CMK (cell line): ENCODE results near the gene TMEM145.
"Not testable (repeated sequence)": the region's sequence is repeated elsewhere in the genome, so short reads cannot be mapped to it uniquely, and the experiment has no call there.

Source experiments
- DNase-seq: peaks from one replicate; pipeline ENCODE4 v3.0.0-alpha.2; 2010; ENCODE audit warnings: low read depth

The TMEM145 gene

DNA sequence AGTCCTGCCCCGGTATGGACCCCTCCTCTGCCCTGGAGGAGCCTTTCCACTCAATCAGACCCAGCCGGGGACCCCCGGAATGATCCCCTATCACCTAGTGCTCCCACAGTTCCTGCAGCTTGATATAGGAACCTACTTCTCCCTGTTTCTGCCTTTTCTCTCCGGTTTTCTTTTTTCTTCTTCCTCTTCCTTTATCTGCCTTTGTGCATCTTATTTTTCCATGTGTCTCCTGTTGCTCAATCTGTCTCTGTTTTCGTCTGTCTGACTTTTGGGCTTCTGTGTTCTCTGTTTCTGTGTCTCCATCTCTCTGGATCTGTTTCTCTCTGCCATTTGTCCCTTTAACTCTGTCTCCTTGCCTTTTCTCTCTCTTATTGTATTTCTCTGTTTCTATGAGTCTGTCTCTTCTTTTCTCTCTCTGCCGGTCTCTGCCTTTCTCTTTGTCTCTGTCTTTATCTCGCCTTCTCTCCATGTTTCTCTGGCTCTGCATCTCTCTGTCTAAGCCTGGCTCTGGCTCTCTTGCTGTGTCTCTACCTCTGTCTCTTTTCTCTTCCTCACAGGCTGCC, 22.3 kb downstream of the TMEM145 start:
- no peak for DNase-seq

DNA sequence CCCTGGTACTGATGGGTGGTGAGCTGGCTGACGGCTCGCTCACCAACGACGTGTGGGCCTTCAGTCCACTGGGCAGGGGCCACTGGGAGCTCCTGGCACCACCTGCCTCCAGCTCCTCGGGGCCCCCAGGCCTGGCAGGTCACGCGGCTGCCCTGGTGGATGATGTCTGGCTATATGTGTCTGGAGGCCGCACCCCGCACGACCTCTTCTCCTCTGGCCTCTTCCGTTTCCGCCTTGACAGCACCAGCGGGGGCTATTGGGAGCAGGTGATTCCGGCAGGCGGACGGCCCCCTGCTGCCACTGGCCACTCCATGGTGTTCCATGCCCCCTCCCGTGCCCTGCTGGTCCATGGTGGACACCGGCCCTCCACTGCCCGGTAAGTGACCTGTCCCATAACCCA, 22.9 kb downstream of the TMEM145 start:
- no peak for DNase-seq

DNA sequence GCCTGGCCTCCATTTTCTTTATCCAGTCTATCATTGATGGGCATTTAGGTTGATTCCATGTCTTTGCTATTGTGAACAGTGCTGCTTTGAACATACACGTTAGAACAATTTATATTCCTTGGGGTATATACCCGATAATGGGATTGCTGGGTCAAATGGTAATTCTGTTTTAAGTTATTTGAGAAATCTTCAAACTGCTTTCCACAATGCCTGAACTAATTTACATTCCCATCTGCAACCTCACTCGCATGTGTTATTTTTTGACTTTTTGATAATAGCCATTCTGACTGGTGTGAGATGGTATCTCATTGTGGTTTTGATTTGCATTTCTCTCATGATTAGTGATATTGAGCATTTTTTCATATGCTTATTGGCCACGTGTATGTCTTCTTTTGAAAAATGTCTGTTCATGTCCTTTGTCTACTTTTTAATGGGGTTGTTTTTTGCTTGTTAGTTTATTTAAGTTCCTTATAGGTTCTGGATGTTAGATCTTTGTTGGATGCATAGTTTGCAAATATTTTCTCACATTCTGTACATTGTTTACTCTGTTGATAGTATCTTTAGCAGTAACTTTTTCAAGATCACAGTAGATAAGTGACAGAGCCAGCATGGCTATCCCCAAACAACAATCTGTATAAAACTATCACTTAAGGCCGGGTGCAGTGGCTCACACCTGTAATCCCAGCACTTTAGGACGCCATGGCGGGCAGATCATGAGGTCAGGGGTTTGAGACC, 26.2 kb downstream of the TMEM145 start:
- DNase-seq = not testable (repeated sequence)

DNA sequence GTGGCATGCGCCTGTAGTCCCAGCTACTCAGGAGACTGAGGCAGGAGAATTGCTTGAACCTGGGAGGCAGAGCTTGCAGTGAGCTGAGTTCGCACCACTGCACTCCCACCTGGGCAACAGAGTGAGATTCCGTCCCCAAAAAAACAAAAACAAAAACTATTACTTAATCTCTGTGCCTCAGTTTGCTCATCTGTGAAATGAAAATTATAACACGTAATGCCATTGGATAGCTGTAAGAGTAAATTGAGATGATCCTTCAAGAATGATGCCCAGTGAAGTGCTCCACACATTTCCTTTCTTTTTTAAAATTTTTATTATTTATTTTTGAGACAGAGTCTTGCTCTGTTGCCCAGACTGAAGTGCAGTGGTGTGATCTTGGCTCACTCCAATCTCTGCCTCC, 26.8 kb downstream of the TMEM145 start:
- not testable (repeated sequence) for DNase-seq

DNA sequence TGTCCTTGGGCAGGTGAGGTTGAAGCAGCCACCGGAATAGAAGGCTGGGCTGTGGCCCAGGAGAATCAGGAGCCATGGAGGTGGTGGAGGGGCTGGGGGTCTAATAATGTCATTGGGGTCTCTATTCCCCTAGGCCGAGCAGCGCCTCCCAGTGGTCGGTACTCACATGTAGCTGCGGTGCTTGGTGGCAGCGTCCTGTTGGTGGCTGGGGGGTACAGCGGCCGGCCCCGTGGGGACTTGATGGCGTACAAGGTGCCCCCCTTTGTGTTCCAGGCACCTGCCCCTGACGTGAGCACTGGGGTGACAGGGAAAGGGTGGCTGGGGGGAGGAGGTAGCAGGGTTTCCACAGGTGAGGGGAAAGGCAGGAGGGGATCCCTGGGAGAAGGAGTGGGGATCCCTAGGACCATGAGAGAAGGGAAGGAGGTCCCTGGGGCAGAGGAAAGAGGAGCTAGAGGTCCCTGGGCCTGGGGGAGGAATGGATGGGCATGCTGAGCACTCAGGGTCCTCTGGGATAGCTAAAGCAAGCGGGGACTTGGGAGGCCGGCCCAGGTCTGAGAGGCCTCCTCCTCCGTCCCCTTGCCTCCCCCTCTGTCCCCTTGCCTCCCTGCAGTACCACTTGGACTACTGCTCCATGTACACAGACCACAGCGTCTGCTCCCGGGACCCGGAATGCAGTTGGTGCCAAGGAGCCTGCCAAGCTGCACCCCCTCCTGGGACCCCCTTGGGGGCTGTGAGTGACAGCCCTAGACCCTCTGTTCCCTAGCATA, 30.4 kb downstream of the TMEM145 start:
- DNase-seq = no peak

DNA sequence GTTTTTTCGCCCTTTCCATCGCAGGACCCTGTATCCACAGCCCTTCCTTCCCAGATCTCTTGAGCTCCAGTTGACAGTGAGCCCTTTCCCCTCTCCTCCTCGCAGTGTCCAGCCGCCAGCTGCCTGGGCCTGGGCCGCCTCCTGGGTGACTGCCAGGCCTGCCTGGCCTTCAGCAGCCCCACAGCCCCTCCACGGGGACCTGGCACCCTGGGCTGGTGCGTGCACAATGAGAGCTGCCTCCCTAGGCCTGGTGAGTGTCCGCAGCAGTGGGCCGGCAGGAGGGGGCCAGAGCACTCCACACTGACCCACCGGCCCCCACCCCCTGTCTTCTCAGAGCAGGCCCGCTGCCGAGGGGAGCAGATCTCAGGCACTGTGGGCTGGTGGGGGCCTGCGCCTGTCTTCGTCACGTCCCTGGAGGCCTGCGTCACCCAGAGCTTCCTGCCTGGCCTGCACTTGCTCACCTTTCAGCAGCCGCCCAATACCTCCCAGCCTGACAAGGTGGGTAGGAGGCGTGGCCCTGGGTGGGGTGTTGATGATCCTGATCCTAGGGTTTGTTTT, 31.3 kb downstream of the TMEM145 start:
- DNase-seq = no peak

DNA sequence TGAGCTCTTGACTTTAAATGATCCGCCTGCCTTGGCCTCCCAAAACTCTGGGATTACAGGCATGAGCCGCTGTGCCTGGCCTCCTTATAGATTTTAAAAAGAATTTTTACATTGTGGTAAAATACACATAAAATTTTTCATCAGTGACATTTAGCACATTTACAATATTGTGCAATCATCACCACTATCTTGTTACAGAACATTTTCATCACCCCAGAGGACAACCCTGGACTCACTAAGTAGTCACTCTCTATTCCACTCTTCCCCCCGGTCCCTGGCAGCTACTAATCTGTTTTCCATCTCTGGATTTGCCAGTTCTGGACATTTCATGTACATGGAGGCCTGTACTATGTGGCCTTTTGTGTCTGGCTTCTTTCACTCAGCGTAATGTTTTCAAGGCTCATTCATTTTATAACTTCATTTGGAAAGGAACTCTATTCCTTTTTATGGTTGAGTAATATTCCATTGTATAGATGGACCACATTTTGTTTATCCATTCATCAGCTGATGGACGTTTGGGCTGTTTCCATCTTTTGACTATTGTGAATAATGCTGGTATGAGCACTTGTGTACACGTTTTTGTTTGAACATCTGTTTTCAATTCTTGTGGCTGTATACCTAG, 32.2 kb downstream of the TMEM145 start:
- DNase-seq = no peak

DNA sequence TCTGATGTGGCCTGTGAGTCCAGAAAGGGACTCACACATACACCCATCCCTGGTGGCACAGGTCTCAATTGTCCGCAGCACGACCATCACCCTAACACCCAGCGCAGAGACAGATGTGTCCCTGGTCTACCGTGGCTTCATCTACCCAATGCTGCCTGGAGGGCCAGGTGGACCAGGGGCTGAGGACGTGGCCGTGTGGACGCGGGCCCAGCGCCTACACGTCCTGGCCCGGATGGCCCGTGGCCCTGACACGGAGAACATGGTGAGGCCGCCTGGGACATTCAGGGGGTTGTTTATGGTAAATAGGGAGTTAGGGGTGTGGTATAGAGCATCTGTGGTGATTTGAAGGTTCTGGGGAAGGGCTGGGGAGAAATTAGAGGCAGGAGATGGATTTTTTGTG, 35.1 kb downstream of the TMEM145 start:
- DNase-seq = no peak

DNA sequence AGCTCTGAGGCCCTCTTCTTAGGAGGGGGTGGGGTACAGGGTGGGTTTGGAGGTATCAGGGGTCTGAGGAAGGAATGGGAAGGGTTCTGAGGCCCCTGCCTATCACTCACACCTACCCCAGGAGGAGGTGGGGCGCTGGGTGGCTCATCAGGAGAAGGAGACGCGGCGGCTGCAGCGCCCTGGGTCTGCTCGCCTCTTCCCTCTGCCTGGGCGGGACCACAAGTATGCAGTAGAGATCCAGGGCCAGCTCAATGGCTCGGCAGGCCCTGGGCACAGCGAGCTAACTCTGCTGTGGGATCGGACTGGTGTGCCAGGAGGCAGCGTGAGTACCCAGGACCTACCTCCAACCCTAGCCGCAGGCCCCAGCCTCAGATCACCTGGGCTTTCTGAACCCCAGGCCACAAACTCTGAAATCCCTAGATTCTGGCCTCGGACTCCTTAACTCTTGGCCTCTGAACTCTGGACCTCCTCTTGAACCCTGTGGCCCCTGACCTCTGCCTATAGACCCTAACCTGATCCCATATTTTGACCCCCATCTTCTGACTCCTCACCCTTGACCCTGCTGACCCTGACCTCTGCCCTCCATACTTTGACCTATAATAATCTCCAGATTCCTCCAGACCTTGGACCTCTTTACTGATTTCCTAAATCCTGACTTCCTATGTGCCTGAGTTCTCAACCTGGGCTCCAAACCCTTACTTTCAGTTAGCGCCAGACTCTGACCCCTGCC, 36.4 kb downstream of the TMEM145 start:
- DNase-seq = no peak

DNA sequence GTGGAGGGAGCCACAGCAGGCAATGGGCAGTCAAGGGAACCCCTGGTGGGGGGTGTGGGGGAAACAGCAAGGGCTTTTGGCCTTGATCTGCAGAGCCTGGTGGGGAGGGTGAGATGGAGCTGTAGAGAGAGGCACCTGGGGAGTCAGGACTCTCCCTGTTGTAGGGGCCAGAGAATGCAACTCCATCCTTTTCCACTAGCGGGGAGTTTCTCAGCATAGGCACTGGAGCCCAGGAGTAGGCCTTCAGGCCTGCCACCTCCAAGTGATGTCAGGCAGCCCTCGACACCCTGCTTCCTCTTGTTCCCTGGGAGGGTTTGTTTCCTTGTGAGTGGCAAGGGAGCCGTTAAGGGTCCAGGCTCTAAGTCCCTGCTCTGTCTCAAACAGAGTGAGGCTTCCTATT, 37.3 kb downstream of the TMEM145 start:
- DNase-seq = no peak

DNA sequence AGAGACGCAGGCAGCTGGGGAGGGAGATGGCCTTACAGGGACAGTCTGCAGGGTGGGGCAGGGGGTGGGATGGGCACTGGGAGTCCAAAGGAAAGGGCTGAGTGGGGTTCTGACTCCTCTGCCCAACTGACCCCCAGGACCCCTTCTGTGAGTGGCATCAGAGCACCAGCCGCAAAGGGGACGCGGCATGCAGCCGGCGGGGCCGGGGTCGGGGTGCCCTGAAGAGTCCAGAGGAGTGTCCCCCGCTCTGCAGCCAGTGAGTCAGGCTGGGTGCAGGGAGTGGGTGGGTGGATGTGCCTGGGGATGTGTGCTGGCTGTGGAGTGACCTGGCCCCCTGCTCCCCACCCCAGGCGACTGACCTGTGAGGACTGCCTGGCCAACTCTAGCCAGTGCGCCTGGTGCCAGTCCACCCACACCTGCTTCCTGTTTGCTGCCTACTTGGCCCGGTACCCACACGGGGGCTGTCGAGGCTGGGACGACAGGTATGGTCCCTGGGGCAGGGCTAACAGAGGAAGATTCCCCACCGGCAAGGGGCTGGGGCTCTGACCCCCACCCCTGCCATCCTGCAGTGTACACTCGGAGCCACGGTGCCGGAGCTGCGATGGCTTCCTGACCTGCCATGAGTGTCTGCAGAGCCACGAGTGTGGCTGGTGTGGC, 38.1 kb downstream of the TMEM145 start:
- DNase-seq = no peak

DNA sequence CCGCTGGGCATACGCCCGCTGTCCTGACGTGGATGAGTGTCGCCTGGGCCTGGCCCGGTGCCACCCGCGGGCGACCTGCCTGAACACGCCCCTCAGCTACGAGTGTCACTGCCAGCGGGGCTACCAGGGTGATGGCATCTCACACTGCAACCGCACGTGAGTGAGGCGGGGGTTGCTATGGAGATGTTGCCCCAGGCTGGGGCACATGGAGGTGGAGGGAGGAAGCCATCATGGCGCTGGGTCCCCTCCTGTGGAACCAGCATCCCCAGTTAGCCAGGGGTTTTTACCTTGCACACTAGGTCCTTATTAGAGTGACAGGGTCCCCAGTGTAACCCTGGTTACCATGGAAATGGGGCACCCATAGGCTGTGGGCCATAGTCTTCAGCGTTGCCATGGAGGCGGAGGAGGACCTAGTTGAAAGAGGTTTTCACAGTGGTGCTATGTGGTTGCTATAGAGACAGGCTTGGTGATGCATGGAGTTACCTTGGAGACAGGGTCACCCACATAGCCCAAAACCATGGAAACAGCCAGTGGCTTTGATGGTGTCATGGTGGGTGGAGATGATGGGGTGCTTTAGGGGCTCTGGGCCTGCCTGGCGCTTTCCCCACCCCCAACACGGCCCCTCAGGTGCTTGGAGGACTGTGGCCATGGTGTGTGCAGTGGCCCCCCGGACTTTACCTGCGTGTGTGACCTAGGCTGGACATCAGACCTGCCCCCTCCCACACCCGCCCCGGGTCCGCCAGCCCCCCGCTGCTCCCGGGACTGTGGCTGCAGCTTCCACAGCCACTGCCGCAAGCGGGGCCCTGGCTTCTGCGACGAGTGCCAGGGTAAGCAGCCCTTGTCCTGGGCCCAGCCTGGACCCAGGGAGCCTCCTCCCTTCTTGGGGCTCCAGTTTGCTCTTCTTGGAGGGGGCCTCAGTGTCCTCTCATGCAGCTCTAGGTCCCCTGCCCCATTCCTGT, 39.5 kb downstream of the TMEM145 start:
- DNase-seq = no peak

DNA sequence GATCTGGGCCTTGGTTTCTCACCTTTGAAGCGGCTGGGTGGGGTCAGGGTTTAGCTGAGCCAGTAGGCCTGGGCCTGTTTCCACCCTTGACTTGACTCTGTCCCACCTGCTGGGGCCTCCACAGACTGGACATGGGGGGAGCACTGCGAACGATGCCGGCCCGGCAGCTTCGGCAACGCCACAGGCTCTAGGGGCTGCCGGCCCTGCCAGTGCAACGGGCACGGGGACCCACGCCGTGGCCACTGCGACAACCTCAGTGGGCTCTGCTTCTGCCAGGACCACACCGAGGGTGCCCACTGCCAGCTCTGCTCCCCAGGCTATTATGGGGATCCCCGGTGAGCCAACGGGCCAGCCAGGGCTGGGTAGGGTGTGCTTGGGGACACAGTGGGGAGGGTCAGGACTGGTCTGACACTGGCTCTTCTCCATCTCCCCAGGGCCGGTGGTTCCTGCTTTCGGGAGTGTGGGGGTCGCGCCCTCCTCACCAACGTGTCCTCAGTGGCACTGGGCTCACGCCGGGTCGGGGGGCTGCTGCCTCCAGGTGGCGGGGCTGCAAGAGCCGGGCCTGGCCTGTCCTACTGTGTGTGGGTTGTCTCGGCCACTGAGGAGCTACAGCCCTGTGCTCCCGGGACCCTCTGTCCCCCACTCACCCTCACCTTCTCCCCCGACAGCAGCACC, 40.4 kb downstream of the TMEM145 start:
- DNase-seq = no peak

DNA sequence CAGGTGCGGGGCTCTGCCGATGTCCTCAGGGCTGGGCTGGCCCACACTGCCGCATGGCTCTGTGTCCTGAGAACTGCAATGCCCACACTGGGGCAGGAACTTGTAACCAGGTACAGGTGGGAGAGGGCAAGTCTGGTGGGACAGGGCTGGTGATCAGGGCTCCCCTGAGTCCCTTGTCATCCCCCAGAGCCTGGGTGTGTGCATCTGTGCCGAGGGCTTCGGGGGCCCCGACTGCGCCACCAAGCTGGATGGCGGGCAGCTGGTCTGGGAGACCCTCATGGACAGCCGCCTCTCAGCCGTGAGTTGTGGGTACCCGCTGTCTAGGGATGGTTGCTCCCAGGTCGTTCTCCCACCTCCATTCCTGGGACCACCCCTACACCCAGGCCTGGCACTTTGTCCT, 42.8 kb downstream of the TMEM145 start:
- no peak for DNase-seq

DNA sequence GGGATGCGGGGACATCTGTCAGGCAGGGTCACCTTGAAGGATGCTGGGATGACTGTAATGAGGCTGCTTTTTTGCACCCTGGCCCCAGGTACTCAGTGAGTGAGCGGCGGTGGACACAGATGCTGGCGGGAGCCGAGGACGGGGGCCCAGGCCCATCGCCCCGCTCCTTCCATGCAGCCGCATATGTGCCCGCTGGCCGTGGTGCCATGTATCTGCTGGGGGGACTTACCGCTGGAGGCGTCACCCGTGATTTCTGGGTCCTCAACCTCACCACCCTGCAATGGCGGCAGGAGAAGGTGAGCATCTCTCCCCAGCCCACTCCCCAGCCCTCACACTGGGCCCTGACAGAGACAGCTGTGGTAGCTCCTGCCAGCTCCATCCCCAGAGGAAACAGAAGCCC, 43.6 kb downstream of the TMEM145 start:
- DNase-seq = no peak

DNA sequence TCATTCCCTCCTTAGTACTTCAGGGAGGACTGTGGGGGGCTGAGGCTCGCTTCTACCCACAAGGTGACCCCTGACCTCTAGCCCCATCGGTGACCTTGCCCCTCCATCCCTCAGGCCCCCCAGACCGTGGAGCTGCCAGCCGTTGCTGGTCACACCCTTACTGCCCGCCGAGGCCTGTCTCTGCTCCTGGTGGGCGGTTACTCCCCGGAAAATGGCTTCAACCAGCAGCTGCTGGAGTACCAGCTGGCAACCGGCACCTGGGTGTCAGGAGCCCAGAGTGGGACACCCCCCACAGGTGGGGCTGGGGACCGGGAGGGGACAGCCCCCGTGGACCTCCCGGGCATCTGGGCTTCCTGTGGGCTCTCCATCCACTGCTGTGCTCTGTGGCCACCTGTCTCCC, 44.2 kb downstream of the TMEM145 start:
- DNase-seq = no peak

DNA sequence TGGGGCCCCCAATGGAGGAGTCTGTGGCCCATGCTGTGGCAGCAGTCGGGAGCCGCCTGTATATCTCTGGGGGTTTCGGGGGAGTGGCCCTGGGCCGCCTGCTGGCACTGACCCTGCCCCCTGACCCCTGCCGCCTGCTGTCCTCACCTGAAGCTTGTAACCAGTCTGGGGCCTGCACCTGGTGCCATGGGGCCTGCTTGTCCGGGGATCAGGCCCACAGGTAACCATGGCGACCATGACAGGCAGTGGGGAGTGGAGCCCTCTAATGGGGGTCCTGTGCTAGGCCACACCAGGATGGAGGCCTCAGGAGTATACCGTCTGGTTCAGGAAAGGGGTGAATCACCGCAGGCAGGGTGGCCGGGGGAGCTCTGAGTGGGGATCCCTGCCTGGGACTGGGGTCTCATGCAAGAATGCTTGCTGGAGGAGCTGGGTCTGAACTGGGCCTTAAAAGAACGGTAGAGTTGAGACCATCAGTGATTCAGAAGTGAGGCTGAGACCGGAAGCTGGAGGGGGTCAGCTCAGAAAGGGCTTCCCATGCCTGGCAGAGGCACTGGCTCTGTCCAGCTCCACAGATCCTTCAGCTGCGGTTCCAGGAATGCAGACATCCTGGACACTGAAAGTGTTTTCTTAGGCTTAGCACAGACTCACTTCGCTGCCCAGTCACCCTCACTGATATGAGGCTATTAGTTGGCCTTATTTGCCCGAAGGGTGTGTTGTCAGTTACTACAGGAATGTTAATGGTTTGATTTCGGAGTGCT, 47.9 kb downstream of the TMEM145 start:
- DNase-seq = no peak

DNA sequence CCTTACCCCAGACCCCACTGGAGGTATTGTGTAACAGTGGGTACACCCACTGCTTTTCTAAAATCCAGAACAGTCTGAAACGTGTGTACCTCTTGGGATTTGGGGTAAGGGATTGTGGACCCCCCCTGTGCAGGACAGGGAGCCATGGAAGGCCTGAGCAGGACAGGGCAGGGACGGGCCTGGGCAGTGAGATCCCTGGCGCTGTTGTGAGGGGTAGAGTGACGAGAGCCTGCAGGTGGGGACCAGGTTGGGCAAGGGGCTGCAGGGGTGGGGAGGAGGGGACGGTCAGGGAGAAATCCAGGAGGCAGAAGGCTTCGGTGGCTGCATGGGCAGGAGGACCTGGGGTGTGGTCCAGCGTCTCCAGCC, 48.4 kb downstream of the TMEM145 start:
- DNase-seq = no peak

DNA sequence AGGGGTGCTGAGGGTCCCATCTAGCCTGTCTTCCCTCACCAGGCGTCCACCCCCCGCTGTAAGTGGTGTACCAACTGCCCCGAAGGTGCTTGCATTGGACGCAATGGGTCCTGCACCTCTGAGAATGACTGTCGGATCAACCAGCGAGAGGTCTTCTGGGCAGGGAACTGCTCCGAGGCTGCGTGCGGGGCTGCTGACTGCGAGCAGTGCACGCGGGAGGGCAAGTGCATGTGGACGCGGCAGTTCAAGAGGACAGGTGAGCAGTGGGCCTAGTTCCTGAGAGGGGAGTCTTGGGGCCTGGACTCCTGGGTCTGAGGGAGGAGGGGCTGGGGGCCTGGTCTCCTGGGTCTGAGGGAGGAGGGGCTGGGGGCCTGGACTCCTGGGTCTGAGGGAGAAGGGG, 49.2 kb downstream of the TMEM145 start:
- DNase-seq = no peak
